Fibroblast of skin of right biceps (primary cell): Measurements from ENCODE around the gene ARHGAP10.

Experiments
- DNase-seq: peaks from one replicate; pipeline ENCODE4 v3.0.0-alpha.2; 2013

ARHGAP10 gene, protein sequence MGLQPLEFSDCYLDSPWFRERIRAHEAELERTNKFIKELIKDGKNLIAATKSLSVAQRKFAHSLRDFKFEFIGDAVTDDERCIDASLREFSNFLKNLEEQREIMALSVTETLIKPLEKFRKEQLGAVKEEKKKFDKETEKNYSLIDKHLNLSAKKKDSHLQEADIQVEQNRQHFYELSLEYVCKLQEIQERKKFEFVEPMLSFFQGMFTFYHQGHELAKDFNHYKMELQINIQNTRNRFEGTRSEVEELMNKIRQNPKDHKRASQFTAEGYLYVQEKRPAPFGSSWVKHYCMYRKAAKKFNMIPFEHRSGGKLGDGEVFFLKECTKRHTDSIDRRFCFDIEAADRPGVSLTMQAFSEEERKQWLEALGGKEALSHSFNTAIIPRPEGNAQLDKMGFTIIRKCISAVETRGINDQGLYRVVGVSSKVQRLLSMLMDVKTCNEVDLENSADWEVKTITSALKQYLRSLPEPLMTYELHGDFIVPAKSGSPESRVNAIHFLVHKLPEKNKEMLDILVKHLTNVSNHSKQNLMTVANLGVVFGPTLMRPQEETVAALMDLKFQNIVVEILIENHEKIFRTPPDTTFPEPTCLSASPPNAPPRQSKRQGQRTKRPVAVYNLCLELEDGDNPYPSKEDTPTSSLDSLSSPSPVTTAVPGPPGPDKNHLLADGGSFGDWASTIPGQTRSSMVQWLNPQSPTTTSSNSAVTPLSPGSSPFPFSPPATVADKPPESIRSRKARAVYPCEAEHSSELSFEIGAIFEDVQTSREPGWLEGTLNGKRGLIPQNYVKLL

DNA sequence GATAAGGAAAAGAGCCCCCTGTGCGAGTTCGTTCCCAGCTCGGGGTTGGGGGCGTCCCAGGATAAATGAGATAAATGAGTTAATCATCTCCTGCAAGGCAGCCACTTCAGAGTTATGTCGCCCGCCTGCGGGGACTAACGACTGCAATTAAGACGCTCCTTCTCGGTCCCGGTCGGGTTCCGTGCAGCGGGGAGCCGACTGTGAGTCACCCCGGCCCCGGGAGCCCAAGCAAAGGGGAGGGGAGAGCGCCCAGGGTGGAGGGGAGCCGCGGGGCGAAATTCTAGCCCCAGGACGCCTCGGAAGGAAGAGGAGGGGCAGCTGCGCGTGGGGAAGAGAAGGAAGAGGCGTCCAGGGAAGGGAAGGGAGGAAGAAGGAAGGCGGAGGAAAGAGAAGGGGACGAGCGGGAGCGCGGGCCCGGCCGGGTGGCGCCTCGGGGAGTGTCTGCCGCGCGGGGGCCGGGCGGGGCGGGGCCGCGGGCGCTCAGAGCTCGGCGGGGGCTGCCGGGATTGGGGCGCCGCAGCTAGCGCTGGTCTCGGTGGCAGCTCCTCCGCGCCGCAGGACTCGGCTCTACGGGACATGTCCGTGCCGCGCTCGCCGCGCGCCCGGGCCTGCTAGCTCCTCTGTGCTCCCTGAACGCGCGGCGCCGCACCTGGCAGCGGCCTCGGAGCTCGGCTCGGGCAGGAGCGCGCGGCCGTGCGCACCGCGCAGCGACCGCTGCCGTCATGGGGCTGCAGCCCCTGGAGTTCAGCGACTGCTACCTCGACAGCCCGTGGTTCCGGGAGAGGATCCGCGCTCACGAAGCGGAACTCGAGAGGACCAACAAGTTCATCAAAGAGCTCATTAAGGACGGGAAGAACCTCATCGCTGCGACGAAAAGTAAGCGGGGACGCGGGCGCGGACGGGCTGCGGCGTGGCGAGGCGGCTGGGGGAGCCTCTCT lies at the start of gene ARHGAP10:
TSS of gene ARHGAP10 (plus strand) at position 509 of the 938 bp plus-strand sequence. CDS start at position 723, 214 bp downstream.
- peak; percentile 87 for DNase-seq

DNA sequence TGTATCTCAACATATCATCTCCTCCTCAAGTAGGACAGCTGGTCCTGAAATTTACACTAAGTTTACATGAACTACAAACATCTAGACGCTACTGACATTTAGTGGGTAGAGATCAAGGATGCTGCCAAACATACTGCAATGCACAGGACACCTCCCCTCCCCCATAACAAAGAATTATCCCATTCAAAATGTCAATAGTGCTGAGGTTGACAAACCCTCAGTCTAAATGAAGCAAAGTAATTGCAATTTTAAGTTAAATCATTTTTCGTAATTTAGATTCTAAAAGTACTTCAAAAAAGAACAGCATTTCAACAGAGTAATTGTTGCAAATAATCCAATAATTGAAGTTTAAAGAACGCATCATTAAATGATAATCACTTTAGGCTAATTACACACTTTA lies 49.1 kb upstream of the ARHGAP10 start:
- no peak for DNase-seq

DNA sequence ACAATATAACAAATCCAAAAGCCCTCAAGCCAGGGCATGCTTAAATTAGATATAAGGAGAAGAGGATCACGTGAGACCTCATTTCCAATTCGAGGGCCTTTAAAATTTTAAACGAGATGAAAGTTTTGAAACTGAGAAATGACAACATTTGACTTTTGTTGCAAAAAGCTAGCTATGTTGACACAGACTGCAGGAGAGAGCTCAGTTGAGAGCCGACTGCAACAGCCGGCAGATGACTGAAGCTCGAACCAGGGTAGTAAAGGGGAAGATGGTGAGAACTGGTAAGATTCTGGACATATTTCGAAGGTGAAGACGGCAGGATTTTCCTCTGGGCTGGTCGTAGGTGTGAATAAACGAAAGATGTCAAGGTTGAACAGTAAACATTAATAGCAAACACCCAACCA lies 48.7 kb upstream of the ARHGAP10 start:
- peak; percentile 11 for DNase-seq

DNA sequence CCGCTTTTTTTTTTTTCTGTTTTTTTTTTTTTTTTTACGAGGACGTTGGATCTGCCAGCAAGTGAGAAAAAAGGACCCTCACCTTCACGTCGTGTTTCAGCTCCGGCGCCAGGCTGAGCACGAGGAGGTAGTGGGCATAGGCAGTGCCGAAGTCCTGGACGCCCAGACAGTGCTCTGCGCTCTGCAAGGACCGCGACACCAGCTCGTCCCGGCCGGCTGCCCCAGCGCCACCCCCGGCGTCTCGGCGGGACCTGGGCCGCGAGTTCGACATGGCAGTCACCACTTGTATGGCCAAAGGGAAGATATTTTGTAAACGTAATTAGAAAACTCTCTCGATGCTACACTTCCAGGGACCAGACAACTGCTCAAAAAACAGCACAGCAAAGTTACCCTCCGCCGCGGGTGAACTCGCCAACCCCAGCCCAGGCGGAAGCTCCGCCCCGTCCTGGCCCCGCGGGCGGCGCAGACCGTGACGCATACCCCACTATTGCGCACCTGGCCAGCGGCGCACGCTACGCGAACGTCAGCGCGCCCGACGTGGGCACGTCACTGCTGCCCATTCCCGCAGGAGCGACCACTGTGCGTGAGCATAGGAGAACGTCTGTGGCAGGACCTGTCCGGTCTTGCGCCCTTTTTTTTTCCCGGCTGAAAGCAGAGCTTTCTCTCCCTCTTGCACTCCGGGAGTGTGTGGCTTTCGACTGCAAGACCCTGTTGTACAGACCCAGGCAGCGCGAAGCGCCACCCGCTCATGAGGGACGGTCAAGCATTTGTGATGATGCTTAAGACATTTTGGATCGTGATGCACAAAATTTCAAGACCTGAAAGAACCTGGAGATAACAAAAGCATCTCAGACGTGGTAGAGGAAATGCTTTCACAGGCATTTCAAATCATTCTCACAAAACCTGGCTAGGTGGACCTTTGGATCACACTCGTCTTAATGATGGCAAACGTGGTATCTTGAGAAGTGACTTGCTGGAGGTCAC lies 47.9 kb upstream of the ARHGAP10 start, which contains the start of gene PRMT9:
TSS of gene PRMT9 (minus strand) at position 447 of the 984 bp plus-strand sequence. CDS start at position 271, 176 bp downstream.
- peak; percentile 88 for DNase-seq

GRCh38 chr4:147689067-147689466 lies 42.8 kb upstream of the ARHGAP10 start:
- DNase-seq, result no peak

GRCh38 chr4:147691820-147692219 lies 40.1 kb upstream of the ARHGAP10 start:
- no peak for DNase-seq

DNA sequence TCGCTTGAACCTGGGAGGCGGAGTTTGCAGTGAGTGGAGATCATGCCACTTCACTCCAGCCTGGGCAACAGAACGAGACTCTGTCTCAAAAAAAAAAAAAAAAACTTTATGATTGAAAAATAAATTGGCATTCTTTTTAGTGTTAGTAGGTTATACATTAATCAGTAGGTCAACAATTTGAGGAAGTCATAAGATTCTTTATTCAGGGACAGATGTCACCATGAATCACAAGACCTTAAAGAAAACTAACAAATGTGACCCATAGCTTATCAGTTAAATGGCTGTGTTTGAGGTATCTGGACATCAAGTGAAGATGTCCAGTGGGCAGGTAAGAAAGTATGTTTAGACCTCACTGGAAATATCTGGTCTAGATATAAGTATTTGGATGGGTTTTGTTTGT lies 38.7 kb upstream of the ARHGAP10 start:
- DNase-seq, result no peak

DNA sequence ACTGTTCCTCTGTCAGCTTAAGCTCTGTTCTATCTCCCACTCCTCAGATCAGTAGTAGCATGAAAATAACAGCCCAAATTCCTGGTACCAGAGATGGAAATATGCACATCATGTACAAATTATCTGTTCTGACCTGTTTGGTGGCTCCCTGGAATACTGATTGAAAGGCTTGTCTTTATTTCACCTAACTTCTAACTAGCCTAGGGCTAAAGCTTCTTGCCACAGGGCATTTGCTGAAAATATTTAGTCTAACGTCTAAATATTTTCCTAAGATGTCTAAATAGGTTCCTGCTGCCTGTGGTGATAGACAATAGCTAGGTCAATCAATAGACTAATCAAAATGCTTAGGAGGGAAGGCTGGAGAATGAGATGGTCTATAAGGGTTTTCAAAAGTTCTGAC lies 35.0 kb upstream of the ARHGAP10 start:
- no peak for DNase-seq

DNA sequence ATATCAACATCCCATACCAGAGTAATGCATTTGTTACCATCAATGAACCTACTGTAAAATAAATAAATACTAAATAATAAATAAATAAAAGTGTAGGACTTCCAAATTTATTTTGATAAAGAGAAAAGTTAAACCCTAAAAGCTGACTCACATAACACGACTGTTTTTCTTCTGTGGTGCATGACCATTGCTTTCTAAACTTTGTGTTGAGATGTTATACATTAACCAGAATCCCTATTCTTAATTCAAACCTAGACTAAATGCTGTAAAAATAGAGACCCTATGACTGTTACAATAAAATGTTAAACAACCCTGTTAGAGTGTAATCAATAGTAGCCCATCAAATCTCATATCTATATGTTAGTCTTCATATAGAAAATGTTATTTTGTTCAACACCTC lies 27.0 kb upstream of the ARHGAP10 start:
- DNase-seq, result no peak

GRCh38 chr4:147707892-147708672 lies 23.8 kb upstream of the ARHGAP10 start:
- DNase-seq, result peak; percentile 44

GRCh38 chr4:147709999-147710398 lies 21.9 kb upstream of the ARHGAP10 start:
- DNase-seq, result peak; percentile 49

DNA sequence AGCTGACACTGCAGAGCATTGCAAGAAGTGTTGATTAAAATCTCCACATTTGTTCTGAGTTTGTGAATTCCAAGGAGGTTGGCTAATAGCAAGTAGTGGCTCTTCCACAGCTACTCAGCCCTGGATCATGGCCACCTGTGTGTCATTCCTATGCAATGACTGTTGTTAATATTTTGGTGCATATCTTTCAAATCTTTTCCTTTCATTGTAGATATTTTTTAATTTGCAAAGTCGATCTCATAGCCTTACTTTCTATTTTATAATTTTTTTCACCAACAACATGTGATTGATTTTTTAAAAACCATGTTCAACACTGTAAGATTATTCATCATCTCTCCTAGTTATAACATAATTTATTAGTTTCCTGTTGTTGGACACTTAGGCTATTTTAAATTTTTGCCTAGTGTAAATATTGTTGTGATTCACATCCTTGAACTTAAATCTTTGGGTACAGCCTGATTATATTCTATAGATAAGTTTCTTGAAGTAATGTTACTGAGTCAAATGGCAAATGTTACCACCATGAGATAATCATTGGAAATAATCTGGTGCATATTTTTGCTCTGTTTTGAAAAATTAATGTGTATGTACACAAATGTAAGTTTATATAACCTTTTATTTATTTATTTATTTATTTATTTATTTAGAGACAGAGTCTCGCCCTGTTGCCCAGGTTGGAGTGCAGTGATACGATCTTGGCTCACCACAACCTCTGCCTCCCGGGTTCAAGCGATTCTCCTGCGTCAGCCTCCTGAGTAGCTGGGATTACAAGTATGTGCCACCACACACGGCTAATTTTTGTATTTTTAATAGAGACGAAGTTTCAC lies 17.1 kb upstream of the ARHGAP10 start:
- DNase-seq, result peak; percentile 93

- no peak for DNase-seq
Observed at GRCh38 chr4:147717878-147718277, 14.0 kb upstream of the ARHGAP10 start.

GRCh38 chr4:147723326-147723725 lies 8.6 kb upstream of the ARHGAP10 start:
- DNase-seq, result peak; percentile 47

DNA sequence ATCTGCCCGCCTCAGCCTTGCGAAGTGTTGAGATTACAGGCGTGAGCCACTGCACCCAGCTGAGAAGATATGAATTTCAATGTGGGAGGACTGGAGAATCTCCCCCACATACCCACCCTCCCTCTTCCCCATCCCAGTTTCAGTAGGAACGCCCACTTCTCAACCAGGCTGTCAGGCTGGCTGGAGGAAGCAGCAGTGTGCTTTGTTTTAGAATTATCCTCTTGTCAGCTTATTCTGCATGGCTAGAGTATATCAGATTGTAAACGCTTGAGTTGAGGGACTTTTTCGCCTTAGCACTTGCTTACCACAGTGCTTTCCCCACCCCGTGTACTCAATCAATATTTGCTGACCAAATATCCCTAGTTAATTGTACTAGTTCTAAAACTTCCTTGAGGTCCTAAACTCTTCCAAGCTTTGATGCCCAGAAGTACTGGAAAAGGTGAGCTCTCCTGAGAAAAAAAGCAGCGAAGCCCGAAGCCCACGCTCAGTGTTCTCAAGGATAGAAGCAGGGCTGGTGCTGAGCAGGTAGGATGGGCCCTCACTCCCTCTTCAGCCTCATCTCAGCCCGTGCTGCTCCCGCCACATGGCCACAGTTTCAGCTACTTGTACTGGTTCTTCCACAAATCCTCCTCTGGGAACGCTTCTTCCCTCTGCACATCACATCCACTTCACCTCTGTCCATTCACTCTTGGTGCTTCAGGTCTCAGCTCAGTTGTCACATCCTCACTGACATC lies 7.3 kb upstream of the ARHGAP10 start:
- no peak for DNase-seq

DNA sequence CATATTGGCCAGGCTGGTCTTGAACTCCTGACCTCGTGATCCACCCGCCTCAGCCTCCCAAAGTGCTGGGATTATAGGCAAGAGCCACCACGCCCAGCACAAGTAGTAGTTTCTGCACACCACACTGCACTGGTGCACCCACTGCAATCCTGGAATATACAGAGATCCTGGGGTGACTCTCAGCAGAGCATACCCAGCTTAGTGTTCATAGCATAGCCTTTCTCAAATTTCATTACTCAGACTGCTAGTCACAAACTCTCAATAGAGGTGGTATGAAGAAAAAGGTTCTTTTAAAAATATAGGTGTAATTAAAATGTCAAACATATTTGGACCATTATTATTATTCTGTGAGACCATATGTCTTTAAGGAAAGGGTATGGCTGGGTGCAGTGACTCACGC lies 6.2 kb upstream of the ARHGAP10 start:
- DNase-seq, result peak; percentile 22

DNA sequence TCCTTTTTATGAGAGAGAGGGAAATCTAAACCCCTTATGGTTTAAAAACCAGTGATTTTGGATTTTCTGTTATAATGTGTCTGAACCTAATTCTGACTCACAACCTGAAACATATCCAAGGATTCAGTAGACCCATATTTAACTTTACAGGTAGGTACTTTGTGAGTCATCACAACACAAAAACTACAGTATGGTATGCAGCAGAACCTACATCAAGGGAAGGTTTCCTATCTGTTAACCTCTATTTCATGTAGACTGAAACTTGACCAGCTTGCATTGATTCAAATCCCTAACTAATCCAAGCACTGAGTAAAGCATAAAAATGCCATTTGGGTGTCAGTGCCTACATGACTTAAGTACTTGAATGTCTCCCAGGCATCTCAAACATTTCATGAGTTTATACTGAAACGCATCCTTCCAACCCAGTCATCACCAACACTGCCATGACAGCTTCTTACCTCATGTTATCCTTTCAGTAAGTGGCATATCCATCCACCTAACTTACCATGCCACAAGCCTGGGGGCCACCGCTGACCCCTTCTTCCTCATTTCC lies 4.3 kb upstream of the ARHGAP10 start:
- DNase-seq, result peak; percentile 22

DNA sequence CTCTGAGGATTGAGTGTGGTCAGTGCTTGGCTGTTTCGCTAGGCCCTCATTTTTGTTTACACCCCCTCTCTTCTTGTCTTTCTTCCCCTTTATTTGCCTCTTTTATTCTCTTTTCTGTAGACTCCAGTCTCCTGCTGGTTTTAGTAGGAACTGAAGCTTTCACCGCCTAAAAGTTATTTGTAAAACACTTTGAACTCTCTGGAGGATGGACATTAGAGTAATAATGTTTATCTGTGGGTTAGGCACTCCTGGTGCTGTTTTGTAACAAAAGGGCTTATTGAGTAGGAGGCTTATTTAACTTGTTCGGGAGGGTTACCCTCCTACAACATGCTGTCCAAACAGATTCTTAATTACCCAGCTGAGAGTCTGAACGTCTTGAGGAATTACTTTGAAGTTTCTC lies 1.6 kb upstream of the ARHGAP10 start:
- no peak for DNase-seq
